ENCODE measurements around the gene FAM131A. TPM values are rescaled to one million over a fixed set of nuclear protein-coding genes. Genes with fewer than 3 reads are reported as not detected.
A peak's percentile ranks its signal among the peaks of the same experiment; 100 is the strongest.

Gene FAM131A
- total RNA-seq, 2 experiments from 2014 or later, result 6.5 to 8.7 TPM

- POLR2A ChIA-PET, result interaction anchor here (0.6 to 1.4 kb wide), 2 partner anchors 54 to 55 kb away, joined by 3 read pairs; partner anchors contain the start of genes CLCN2 and POLR2H
- Mint-ChIP-seq H3K9me3 (no peaks in the 10 kb centered on the region), H3K4me1 (peaks cover 7% of the 10 kb centered on the region), H3K36me3 (ENCODE audit: low read depth) (peaks cover 68% of the 10 kb centered on the region), H3K27me3 (no peaks in the 10 kb centered on the region), H3K27ac (no peak overlapping the region), H3K4me3 (no peak overlapping the region)
- CTCF ChIA-PET, result interaction anchor here (0.9 to 1.7 kb wide), 6 partner anchors 13 to 57 kb away, joined by 3 to 6 read pairs (median 4); partner anchors contain the start of gene EEF1AKMT4
- no peak for DNase-seq
These were observed 30.9 kb upstream of the FAM131A start for GRCh38 chr3:184306341-184306972.

GRCh38 chr3:184307915-184308314 is 29.5 kb upstream of the FAM131A start:
- no peak overlapping the region for H3K4me3 Mint-ChIP-seq
- ChIA-PET POLR2A (no interaction called here), CTCF (interaction anchor here (1.3 kb wide), 1 partner anchor 58 kb away, joined by 4 read pairs; the partner anchor contains the start of gene EEF1AKMT4)
- H3K9me3 Mint-ChIP-seq, result no peaks in the 10 kb centered on the region
- no peak for DNase-seq
- H3K27ac Mint-ChIP-seq, result no peak overlapping the region
- H3K4me1 Mint-ChIP-seq, result no peaks in the 10 kb centered on the region
- peaks cover 58% of the 10 kb centered on the region for H3K36me3 Mint-ChIP-seq (ENCODE audit: low read depth)
- no peaks in the 10 kb centered on the region for H3K27me3 Mint-ChIP-seq

- no peak overlapping the region for H3K4me3 Mint-ChIP-seq
- H3K4me1 Mint-ChIP-seq, result peaks cover 1% of the 10 kb centered on the region
- no peaks in the 10 kb centered on the region for H3K27me3 Mint-ChIP-seq
- ChIA-PET CTCF (no interaction called here), POLR2A (no interaction called here)
- no peaks in the 10 kb centered on the region for H3K9me3 Mint-ChIP-seq
- no peak overlapping the region for H3K27ac Mint-ChIP-seq
- H3K36me3 Mint-ChIP-seq (ENCODE audit: low read depth), result peaks cover 54% of the 10 kb centered on the region
- no peak for DNase-seq
These were observed 28.7 kb upstream of the FAM131A start for GRCh38 chr3:184308744-184309143.

- H3K4me1 Mint-ChIP-seq, result peaks cover 15% of the 10 kb centered on the region
- H3K27me3 Mint-ChIP-seq, result no peaks in the 10 kb centered on the region
- no peak overlapping the region for H3K27ac Mint-ChIP-seq
- H3K36me3 Mint-ChIP-seq (ENCODE audit: low read depth), result peaks cover 40% of the 10 kb centered on the region
- ChIA-PET CTCF (interaction anchor here (1.4 kb wide), 1 partner anchor 42 kb away, joined by 4 read pairs; no protein-coding TSS in a partner anchor), POLR2A (interaction anchor here (1.5 to 1.7 kb wide), 2 partner anchors 9 to 12 kb away, joined by 4 to 10 read pairs; partner anchors contain the start of gene PSMD2)
- no peak for DNase-seq
- H3K9me3 Mint-ChIP-seq, result no peaks in the 10 kb centered on the region
- H3K4me3 Mint-ChIP-seq, result no peak overlapping the region
These were observed 25.8 kb upstream of the FAM131A start for GRCh38 chr3:184311633-184312032.

- Mint-ChIP-seq H3K9me3 (no peaks in the 10 kb centered on the region), H3K4me1 (peaks cover 36% of the 10 kb centered on the region), H3K4me3 (peak within 1 kb of the TSS; percentile 90), H3K36me3 (ENCODE audit: low read depth) (peaks cover 34% of the 10 kb centered on the region), H3K27ac (peak within 1 kb of the TSS; percentile 90), H3K27me3 (no peaks in the 10 kb centered on the region)
- peak; percentile 93 for DNase-seq
- ChIA-PET POLR2A (no interaction called here), CTCF (no interaction called here)
These were observed 23.1 kb upstream of the FAM131A start, which contains the start of gene EIF4G1 for GRCh38 chr3:184314363-184314699. Gene EIF4G1, plus strand, starts transcription at chr3:184314606. Its CDS starts 1,191 bp downstream, at chr3:184315797.

GRCh38 chr3:184314700-184315542 is 22.5 kb upstream of the FAM131A start:
- Mint-ChIP-seq H3K4me1 (peaks cover 42% of the 10 kb centered on the region), H3K27ac (peak overlapping the region; percentile 90), H3K9me3 (no peaks in the 10 kb centered on the region), H3K36me3 (ENCODE audit: low read depth) (peaks cover 35% of the 10 kb centered on the region), H3K4me3 (peak overlapping the region; percentile 90), H3K27me3 (no peaks in the 10 kb centered on the region)
- CTCF ChIA-PET, result no interaction called here
- POLR2A ChIA-PET, result interaction anchor here (1.0 to 2.2 kb wide), 9 partner anchors 11 to 68 kb away, joined by 4 to 18 read pairs (median 4); partner anchors contain the start of gene EEF1AKMT4
- peak; percentile 65 for DNase-seq

GRCh38 chr3:184315543-184315867 is 21.9 kb upstream of the FAM131A start:
- ChIA-PET CTCF (interaction anchor here (0.7 kb wide), 1 partner anchor 66 kb away, joined by 4 read pairs; the partner anchor contains the start of gene EEF1AKMT4), POLR2A (interaction anchor here (0.8 to 2.2 kb wide), 11 partner anchors 10 to 69 kb away, joined by 3 to 18 read pairs (median 4); partner anchors contain the start of gene EEF1AKMT4)
- peak overlapping the region; percentile 90 for H3K27ac Mint-ChIP-seq
- peaks cover 45% of the 10 kb centered on the region for H3K4me1 Mint-ChIP-seq
- H3K4me3 Mint-ChIP-seq, result peak overlapping the region; percentile 90
- no peak for DNase-seq
- H3K27me3 Mint-ChIP-seq, result no peaks in the 10 kb centered on the region
- peaks cover 38% of the 10 kb centered on the region for H3K36me3 Mint-ChIP-seq (ENCODE audit: low read depth)
- H3K9me3 Mint-ChIP-seq, result no peaks in the 10 kb centered on the region

GRCh38 chr3:184315871-184316661 is 21.3 kb upstream of the FAM131A start:
- ChIA-PET POLR2A (interaction anchor here (0.8 to 2.2 kb wide), 12 partner anchors 10 to 69 kb away, joined by 3 to 18 read pairs (median 4); partner anchors contain the start of gene EEF1AKMT4), CTCF (interaction anchor here (0.7 kb wide), 1 partner anchor 66 kb away, joined by 4 read pairs; the partner anchor contains the start of gene EEF1AKMT4)
- peak overlapping the region; percentile 90 for H3K27ac Mint-ChIP-seq
- peaks cover 46% of the 10 kb centered on the region for H3K4me1 Mint-ChIP-seq
- no peaks in the 10 kb centered on the region for H3K9me3 Mint-ChIP-seq
- DNase-seq, result no peak
- H3K4me3 Mint-ChIP-seq, result peak overlapping the region; percentile 90
- H3K27me3 Mint-ChIP-seq, result no peaks in the 10 kb centered on the region
- peaks cover 43% of the 10 kb centered on the region for H3K36me3 Mint-ChIP-seq (ENCODE audit: low read depth)

- no peaks in the 10 kb centered on the region for H3K27me3 Mint-ChIP-seq
- H3K9me3 Mint-ChIP-seq, result no peaks in the 10 kb centered on the region
- ChIA-PET CTCF (no interaction called here), POLR2A (interaction anchor here (1.7 to 2.2 kb wide), 2 partner anchors 16 to 18 kb away, joined by 5 to 7 read pairs; no protein-coding TSS in a partner anchor)
- no peak for DNase-seq
- peaks cover 50% of the 10 kb centered on the region for H3K4me1 Mint-ChIP-seq
- peak overlapping the region; percentile 90 for H3K4me3 Mint-ChIP-seq
- peak overlapping the region; percentile 90 for H3K27ac Mint-ChIP-seq
- H3K36me3 Mint-ChIP-seq (ENCODE audit: low read depth), result peaks cover 50% of the 10 kb centered on the region
These were observed 20.6 kb upstream of the FAM131A start for GRCh38 chr3:184316792-184317191.

- Mint-ChIP-seq H3K4me3 (peak overlapping the region; percentile 90), H3K27ac (peak overlapping the region; percentile 90), H3K36me3 (ENCODE audit: low read depth) (peaks cover 55% of the 10 kb centered on the region), H3K9me3 (no peaks in the 10 kb centered on the region), H3K27me3 (no peaks in the 10 kb centered on the region), H3K4me1 (peaks cover 50% of the 10 kb centered on the region)
- ChIA-PET CTCF (no interaction called here), POLR2A (interaction anchor here (1.7 to 2.2 kb wide), 2 partner anchors 16 to 18 kb away, joined by 5 to 7 read pairs; no protein-coding TSS in a partner anchor)
- DNase-seq, result no peak
These were observed 20.2 kb upstream of the FAM131A start for GRCh38 chr3:184317201-184317600.

- H3K27ac Mint-ChIP-seq, result peak overlapping the region; percentile 49
These were observed 17.3 kb upstream of the FAM131A start for GRCh38 chr3:184320104-184320445.

GRCh38 chr3:184321666-184322065 is 15.7 kb upstream of the FAM131A start:
- H3K36me3 Mint-ChIP-seq (ENCODE audit: low read depth), result peaks cover 89% of the 10 kb centered on the region
- H3K9me3 Mint-ChIP-seq, result no peaks in the 10 kb centered on the region
- no peak for DNase-seq
- ChIA-PET POLR2A (no interaction called here), CTCF (interaction anchor here (1.0 kb wide), 1 partner anchor 30 kb away, joined by 3 read pairs; no protein-coding TSS in a partner anchor)
- H3K4me1 Mint-ChIP-seq, result peaks cover 35% of the 10 kb centered on the region
- no peak overlapping the region for H3K4me3 Mint-ChIP-seq
- no peaks in the 10 kb centered on the region for H3K27me3 Mint-ChIP-seq
- no peak overlapping the region for H3K27ac Mint-ChIP-seq

More at GRCh38 chr3:184320104-184320445, 17.3 kb upstream of the FAM131A start:
- Mint-ChIP-seq H3K27me3 (no peaks in the 10 kb centered on the region), H3K9me3 (no peaks in the 10 kb centered on the region), H3K36me3 (ENCODE audit: low read depth) (peaks cover 83% of the 10 kb centered on the region), H3K4me3 (no peak overlapping the region), H3K4me1 (peaks cover 44% of the 10 kb centered on the region)
- DNase-seq, result peak; percentile 53
- POLR2A ChIA-PET, result interaction anchor here (0.6 to 1.5 kb wide), 2 partner anchors 11 to 28 kb away, joined by 3 to 4 read pairs; no protein-coding TSS in a partner anchor
- CTCF ChIA-PET, result interaction anchor here (1.2 kb wide), 1 partner anchor 14 kb away, joined by 4 read pairs; no protein-coding TSS in a partner anchor

Data from activated CD4-positive, alpha-beta memory T cell treated with anti-CD3 and anti-CD28 coated beads, Interleukin-2, amount 10 ng/mL, durations not matched to agents 7 days and 5 days (primary cell).